Natural killer cell (primary cell): ENCODE data around the gene RPL36. TPM values are rescaled to one million over a fixed set of nuclear protein-coding genes. Genes with fewer than 3 reads are reported as not detected.
A peak's percentile ranks its signal among the peaks of the same experiment; 100 is the strongest.

ENCODE experiments used
- ATAC-seq, 3 donors: fragments of 150-1000 bp in 2 of 3; fragments of 200-7000 bp in 1 of 3; cut with Tn5 transposase; 1 replicate in 1 of 3; 2 replicates in 2 of 3; pipeline ENCODE4 v1.10.0; 2021; ENCODE audit warnings: mild to moderate bottlenecking in 2 of 3, moderate library complexity in 2 of 3
- DNase-seq, 2 donors: peaks; one replicate each; pipeline versions ENCODE4 v3.0.0 to v3.0.0-alpha.2; 2013 to 2021; ENCODE audit warnings: mixed read lengths in 1 of 2
- H3K27ac ChIP-seq: one replicate; pipeline ENCODE4 v1.5.1; 2013; ENCODE audit warnings: mild to moderate bottlenecking, low read length
- H3K27me3 ChIP-seq: one replicate; pipeline ENCODE4 v1.6.1; 2013; ENCODE audit warnings: low read length; ENCODE audit not compliant: control insufficient read depth, insufficient read depth
- H3K36me3 ChIP-seq: one replicate; pipeline ENCODE4 v1.6.1; 2013; ENCODE audit warnings: low read length; ENCODE audit not compliant: control insufficient read depth, insufficient read depth
- H3K4me1 ChIP-seq: one replicate; pipeline ENCODE4 v1.6.1; 2013; ENCODE audit warnings: low read length; ENCODE audit not compliant: control insufficient read depth, insufficient read depth
- H3K4me3 ChIP-seq: one replicate; pipeline ENCODE4 v1.5.1; 2013; ENCODE audit warnings: low read length
- H3K9me3 ChIP-seq: one replicate; pipeline ENCODE4 v1.6.1; 2013; ENCODE audit warnings: low read length; ENCODE audit not compliant: control insufficient read depth, insufficient read depth
- H3K27ac Mint-ChIP-seq, 2 donors: one replicate each; pipeline ENCODE4 v1.8.0; 2022; ENCODE audit warnings: mild to moderate bottlenecking in 2 of 2, mixed read lengths in 2 of 2, moderate library complexity in 1 of 2
- H3K27me3 Mint-ChIP-seq, 2 donors: one replicate each; pipeline ENCODE4 v1.8.0; 2022; ENCODE audit warnings: low read depth in 2 of 2, mixed read lengths in 2 of 2
- H3K36me3 Mint-ChIP-seq: one replicate; pipeline ENCODE4 v1.8.0; 2022; ENCODE audit warnings: mixed read lengths
- H3K4me1 Mint-ChIP-seq, 2 donors: one replicate each; pipeline ENCODE4 v1.8.0; 2022; ENCODE audit warnings: mixed read lengths in 2 of 2
- H3K4me3 Mint-ChIP-seq: one replicate; pipeline ENCODE4 v1.8.0; 2022; ENCODE audit warnings: mild to moderate bottlenecking, moderate library complexity, mixed read lengths
- H3K9me3 Mint-ChIP-seq, 2 donors: one replicate each; pipeline ENCODE4 v1.8.0; 2022; ENCODE audit warnings: mixed read lengths in 2 of 2
- WGBS: methylation state at CpG from one replicate; pipeline ENCODE4 v1.1.7; 2013; ENCODE audit warnings: missing lambda C conversion rate; ENCODE audit not compliant: insufficient coverage; 5-methylcytosine and 5-hydroxymethylcytosine counted together
- intact Hi-C: fragments of 100-400 bp; cut with micrococcal nuclease; formaldehyde crosslinking; loops from one replicate; pipeline ENCODE4 v1.14.2; 2022
- total RNA-seq, 4 donors: library from RNA; stranded (reverse); fragments of 120-200 nt in 1 of 4; gene quantifications; one replicate each; pipeline versions ENCODE4 v1.2.3 to v1.2.4, GENCODE V29; 2013 to 2022
- TF ChIP-seq, protein P1 (sequence below): fragments of 200-600 bp; IDR thresholded peaks from one replicate; pipeline ENCODE4 v1.8.0; 2022; ENCODE audit warnings: antibody characterized with exemption

Gene RPL36
- total RNA-seq, 3 donors from 2014 or later (not counting 1 experiment from before 2014, with no cell fraction given) = 363 to 505 (median 459) TPM

DNA sequence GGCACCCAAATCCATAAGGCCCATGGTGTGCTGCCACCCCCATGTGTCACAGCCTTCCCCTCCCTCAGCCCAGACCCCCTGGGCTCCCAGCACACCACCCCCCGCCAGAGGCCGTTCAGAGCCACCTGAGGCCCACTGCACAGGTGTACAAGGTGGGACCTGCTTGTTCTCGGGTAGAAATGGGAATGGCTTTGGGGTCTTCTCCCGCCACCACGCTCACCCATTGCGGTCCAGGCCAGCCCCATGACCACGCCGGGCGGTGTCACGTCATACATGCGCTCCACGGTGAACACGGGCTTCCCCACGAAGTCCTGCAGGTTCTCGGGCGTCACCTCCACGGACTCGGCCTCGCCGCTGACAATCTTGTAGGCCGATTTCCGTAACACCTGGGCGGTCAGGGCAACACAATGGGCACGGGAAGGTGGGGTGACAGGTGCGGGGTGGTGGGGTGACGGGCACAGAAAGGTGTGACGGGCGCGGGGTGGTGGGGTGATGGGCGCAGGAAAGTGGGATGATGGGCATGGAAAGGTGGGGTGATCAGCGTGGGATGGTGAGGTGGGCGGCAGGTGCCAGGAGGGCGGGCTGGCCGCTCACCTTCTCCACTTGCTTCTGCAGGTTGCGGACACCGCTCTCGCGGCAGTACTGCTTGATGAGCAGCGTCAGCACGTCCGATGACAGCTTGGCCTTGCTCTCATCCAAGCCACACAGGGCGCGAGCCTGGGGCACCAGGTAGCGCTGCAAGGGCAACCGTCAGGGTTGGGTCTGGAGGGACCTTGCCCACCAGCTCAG is 4.3 kb downstream of the RPL36 start:
- Histone ChIP-seq H3K27me3 (no peaks in the 10 kb centered on the region), H3K27ac (no peak overlapping the region), H3K4me3 (no peak overlapping the region), H3K36me3 (peaks cover 57% of the 10 kb centered on the region), H3K9me3 (no peaks in the 10 kb centered on the region), H3K4me1 (peaks cover 22% of the 10 kb centered on the region)
- Mint-ChIP-seq H3K9me3 (no peaks in the 10 kb centered on the region), H3K27me3 (no peaks in the 10 kb centered on the region), H3K27ac (peak overlapping the region in 1 of 2 donors; percentile 74), H3K4me1 (peaks cover 13 to 32% of the 10 kb centered on the region in 2 donors), H3K4me3 (peak overlapping the region; percentile 52), H3K36me3 (no peaks in the 10 kb centered on the region)
- intact Hi-C loops = no loop called here
- DNase-seq (no peak), ATAC-seq (no peak)
- TF ChIP-seq, protein P1, sequence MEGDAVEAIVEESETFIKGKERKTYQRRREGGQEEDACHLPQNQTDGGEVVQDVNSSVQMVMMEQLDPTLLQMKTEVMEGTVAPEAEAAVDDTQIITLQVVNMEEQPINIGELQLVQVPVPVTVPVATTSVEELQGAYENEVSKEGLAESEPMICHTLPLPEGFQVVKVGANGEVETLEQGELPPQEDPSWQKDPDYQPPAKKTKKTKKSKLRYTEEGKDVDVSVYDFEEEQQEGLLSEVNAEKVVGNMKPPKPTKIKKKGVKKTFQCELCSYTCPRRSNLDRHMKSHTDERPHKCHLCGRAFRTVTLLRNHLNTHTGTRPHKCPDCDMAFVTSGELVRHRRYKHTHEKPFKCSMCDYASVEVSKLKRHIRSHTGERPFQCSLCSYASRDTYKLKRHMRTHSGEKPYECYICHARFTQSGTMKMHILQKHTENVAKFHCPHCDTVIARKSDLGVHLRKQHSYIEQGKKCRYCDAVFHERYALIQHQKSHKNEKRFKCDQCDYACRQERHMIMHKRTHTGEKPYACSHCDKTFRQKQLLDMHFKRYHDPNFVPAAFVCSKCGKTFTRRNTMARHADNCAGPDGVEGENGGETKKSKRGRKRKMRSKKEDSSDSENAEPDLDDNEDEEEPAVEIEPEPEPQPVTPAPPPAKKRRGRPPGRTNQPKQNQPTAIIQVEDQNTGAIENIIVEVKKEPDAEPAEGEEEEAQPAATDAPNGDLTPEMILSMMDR = no peak
- 94% methylated on average over 45 of the region's 45 CpGs for WGBS

DNA sequence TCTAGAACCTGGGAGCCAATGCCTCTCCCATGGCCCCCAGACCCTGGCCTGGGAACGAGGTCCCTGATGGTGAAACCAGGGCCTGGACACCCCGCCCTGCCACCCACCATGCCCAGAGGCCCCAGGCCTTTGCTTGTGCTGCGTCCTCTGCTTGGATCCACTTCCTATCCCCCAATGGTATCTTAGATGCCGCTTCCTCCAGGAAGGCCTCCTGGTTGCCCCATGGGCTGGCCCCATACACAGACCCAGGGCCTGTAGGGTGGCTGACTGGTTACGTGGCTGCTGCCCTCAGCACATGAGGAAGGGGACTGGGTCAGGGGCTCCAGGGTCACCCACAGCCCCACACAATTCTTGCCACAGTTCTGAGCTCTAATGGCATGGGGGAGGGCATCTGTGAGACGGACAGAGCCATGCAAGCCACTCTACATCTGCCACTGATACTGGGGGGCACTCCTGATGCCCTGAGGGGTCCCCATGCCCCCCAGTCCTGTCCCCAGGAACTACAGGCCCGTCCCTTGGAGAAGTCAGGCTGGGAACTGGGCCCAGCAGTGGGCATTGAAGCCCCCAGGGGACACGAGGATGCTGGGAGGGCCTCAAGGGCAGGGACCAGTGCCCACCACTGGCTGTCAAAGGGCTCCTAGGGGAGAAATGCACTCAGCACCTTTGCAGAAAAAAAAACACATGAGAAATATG is 5.0 kb downstream of the RPL36 start:
- 91% methylated on average over 8 of the region's 8 CpGs for WGBS
- H3K36me3 Mint-ChIP-seq = no peaks in the 10 kb centered on the region
- Histone ChIP-seq H3K9me3 (no peaks in the 10 kb centered on the region), H3K36me3 (peaks cover 57% of the 10 kb centered on the region), H3K4me1 (peaks cover 18% of the 10 kb centered on the region), H3K4me3 (no peak overlapping the region), H3K27me3 (no peaks in the 10 kb centered on the region), H3K27ac (no peak overlapping the region)
- H3K27ac Mint-ChIP-seq = no peak overlapping the region
- ATAC-seq (no peak), DNase-seq (no peak)
- no peaks in the 10 kb centered on the region for H3K27me3 Mint-ChIP-seq
- no peak overlapping the region for H3K4me3 Mint-ChIP-seq
- intact Hi-C loops = no loop called here
- H3K4me1 Mint-ChIP-seq = peaks cover 9 to 27% of the 10 kb centered on the region in 2 donors
- no peaks in the 10 kb centered on the region for H3K9me3 Mint-ChIP-seq
- TF ChIP-seq, protein P1 = no peak

DNA sequence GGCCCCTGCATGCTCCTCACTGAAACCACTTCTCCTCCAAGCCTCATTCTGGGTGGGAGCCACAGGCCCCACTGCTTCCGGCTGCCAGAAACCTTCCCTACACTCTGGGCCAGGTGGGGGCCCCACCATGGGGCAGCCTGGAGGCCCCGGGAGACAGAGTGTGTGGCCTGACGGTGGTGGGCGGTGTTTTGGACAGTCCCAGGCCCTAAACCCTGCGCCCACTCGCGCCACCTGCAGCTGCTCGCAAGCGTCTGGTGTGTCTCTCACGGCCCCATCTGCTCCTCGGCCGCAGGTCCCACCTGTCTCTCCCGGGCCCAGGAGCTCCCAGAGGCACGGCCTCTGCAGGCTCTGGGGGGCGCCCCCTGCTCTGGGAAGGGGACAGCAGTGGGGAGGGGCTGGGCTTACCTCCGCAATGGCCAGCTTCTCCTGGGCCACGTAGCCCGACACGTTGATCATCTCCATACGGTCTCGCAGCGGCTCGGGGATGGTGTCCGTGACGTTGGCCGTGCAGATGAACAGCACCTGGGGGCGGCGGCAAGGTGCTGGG is 5.6 kb downstream of the RPL36 start:
- Mint-ChIP-seq H3K27me3 (no peaks in the 10 kb centered on the region), H3K9me3 (no peaks in the 10 kb centered on the region), H3K4me1 (peaks cover 3 to 21% of the 10 kb centered on the region in 2 donors), H3K27ac (no peak overlapping the region), H3K36me3 (no peaks in the 10 kb centered on the region), H3K4me3 (no peak overlapping the region)
- no peak for ATAC-seq
- Histone ChIP-seq H3K4me3 (no peak overlapping the region), H3K27me3 (no peaks in the 10 kb centered on the region), H3K27ac (no peak overlapping the region), H3K9me3 (no peaks in the 10 kb centered on the region), H3K4me1 (peaks cover 14% of the 10 kb centered on the region), H3K36me3 (peaks cover 61% of the 10 kb centered on the region)
- TF ChIP-seq, protein P1 = no peak
- intact Hi-C loops = no loop called here
- no peak for DNase-seq
- WGBS = 90% methylated on average over 28 of the region's 28 CpGs
